Coronary artery (tissue), 2 donors: ENCODE data around the gene CLASP2.

Source experiments
- DNase-seq: peaks from one replicate; pipeline ENCODE4 v3.0.0-alpha.2; 2017; ENCODE audit warnings: low spot score
- H3K27ac ChIP-seq, 2 donors: fragments of 200-600 bp; sonication (generic); one replicate each; pipeline ENCODE4 v1.5.1; 2016 to 2019
- H3K4me3 ChIP-seq: fragments of 200-600 bp; sonication (generic); 2 replicates; pipeline ENCODE4 v1.5.1; 2016; ENCODE audit warnings: mild to moderate bottlenecking, moderate library complexity
- CTCF ChIP-seq: fragments of 200-600 bp; sonication (generic); IDR thresholded peaks from one replicate; pipeline ENCODE4 v1.5.1; 2019; ENCODE audit warnings: antibody characterized with exemption

CLASP2 gene

GRCh38 chr3:33746416-33747116 lies 28.5 kb upstream of the CLASP2 start:
- no peak overlapping the region for H3K4me3 ChIP-seq
- no peak for DNase-seq
- H3K27ac ChIP-seq: no peak overlapping the region
- no peak for TF ChIP-seq CTCF

- Histone ChIP-seq H3K27ac (no peak overlapping the region), H3K4me3 (no peak overlapping the region)
- no peak for TF ChIP-seq CTCF
- DNase-seq: no peak
These were observed 19.1 kb upstream of the CLASP2 start for GRCh38 chr3:33737146-33737545.

- TF ChIP-seq CTCF: no peak
- H3K4me3 ChIP-seq: no peak overlapping the region
- DNase-seq: no peak
- no peak overlapping the region for H3K27ac ChIP-seq
These were observed 14.3 kb upstream of the CLASP2 start for GRCh38 chr3:33732394-33732793.

GRCh38 chr3:33729993-33730392 lies 11.9 kb upstream of the CLASP2 start:
- no peak for DNase-seq
- TF ChIP-seq CTCF: no peak
- H3K27ac ChIP-seq: no peak overlapping the region
- H3K4me3 ChIP-seq: no peak overlapping the region

GRCh38 chr3:33724256-33724655 lies 6.2 kb upstream of the CLASP2 start:
- Histone ChIP-seq H3K27ac (no peak overlapping the region), H3K4me3 (no peak overlapping the region)
- DNase-seq: no peak
- no peak for TF ChIP-seq CTCF

- Histone ChIP-seq H3K27ac (peak overlapping the region; percentile 73 to 79), H3K4me3 (no peak overlapping the region)
- no peak for DNase-seq
- TF ChIP-seq CTCF: no peak
These were observed 4.7 kb upstream of the CLASP2 start for GRCh38 chr3:33722626-33723370.

GRCh38 chr3:33722191-33722590 lies 4.1 kb upstream of the CLASP2 start:
- no peak for DNase-seq
- no peak for TF ChIP-seq CTCF
- peak overlapping the region; percentile 73 to 82 for H3K27ac ChIP-seq

More at GRCh38 chr3:33722191-33722590, 4.1 kb upstream of the CLASP2 start:
- no peak overlapping the region for H3K4me3 ChIP-seq
